CD1c-positive myeloid dendritic cell (primary cell): ENCODE data around the gene F13B.
"Not testable (repeated sequence)": the region's sequence is repeated elsewhere in the genome, so short reads cannot be mapped to it uniquely, and the experiment has no call there.

ENCODE experiments used
- DNase-seq: peaks from one replicate; pipeline ENCODE4 v3.0.0-alpha.2; 2016; ENCODE audit errors: extremely low spot score

The F13B gene, protein sequence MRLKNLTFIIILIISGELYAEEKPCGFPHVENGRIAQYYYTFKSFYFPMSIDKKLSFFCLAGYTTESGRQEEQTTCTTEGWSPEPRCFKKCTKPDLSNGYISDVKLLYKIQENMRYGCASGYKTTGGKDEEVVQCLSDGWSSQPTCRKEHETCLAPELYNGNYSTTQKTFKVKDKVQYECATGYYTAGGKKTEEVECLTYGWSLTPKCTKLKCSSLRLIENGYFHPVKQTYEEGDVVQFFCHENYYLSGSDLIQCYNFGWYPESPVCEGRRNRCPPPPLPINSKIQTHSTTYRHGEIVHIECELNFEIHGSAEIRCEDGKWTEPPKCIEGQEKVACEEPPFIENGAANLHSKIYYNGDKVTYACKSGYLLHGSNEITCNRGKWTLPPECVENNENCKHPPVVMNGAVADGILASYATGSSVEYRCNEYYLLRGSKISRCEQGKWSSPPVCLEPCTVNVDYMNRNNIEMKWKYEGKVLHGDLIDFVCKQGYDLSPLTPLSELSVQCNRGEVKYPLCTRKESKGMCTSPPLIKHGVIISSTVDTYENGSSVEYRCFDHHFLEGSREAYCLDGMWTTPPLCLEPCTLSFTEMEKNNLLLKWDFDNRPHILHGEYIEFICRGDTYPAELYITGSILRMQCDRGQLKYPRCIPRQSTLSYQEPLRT

DNA sequence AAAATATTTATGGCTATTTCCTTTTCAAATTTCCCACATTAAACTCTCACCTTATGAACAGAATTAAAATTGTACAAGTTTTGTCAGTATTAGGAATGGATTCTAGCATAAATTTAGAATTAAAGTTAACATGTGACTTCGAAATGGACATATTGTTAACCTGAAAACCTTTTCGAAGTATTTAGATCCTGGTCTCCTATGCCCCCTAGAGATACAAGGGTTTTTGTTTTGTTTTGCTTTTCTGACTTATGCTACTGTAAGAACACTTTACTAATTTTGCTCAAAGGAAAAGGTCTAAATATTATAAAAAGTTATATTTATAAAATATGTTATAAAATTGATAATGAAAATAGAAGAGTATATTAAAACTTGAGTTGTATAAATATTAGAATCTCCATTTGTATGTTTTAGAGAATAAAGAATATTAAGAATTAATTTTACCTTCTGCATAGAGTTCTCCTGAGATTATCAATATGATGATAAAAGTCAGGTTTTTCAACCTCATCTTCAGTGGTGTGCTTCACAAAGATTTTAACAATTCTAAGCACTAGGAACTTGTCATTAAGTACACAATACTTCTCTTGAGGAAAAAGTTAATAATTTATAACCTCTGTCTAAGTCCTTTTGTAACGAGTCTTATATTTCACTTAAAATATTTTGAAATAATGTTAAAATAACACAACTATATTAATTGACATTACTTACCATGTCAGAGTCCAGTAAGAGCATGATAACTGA, at the start of gene F13B:
F13B (minus strand) TSS at position 542 of the 738 bp plus-strand sequence; CDS start at position 505, 37 bp downstream.
- DNase-seq: no peak

DNA sequence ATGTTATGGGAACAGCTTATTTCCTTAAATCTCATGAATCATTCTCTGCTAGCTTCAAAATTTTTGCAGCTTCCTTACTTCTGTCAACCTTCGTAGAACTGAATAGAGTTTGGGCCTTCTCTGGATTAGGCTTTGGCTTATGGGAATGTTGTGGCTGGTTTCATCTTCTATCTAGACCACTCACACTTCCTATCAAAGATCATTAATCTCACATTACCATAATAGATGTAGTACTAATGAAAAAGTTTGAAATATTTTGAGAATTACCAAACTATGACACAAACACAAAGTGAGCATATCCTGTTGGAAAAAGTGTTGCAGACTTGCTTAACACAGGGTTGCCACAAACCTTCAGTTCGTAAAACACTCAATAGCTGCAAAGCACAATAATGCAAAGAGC, 49.1 kb upstream of the F13B start:
- no peak for DNase-seq

DNA sequence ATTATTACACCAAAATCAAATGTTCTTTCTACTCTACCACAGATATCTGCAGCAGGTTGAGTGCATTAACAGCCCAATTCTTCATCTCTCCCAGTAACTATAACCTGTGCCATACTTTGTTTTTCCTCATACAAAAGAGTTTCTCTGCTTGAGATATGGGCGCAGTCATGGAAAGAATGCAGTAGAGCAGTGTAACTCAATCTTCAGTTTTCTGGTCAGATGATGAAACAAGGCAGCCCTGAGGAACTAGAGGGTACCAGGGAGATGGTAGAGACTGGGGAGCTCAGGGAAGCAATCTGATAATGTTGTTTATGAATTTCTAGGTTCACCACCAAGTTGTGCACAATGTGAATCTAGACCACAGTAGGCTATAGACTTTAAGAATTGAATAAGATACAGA, 39.8 kb upstream of the F13B start:
- no peak for DNase-seq

DNA sequence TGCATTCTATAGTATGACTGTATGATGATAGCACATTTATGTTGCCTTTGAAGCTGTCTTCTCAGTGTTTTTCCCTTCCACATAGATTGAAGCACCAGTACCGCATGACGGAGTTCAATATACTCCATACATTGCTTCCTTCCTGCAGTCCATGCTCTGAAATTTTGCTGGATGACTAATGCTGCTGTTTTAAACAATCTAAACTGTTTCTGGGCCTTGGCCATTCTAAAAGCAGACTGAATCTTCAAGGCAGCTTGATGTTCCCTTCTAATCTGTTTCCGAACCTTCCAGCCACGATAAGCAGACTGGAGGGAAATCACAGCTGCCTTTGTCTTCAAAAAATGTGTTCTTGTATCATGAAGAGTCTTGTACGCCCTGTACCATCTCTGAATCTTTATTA, 36.2 kb upstream of the F13B start:
- DNase-seq: no peak

DNA sequence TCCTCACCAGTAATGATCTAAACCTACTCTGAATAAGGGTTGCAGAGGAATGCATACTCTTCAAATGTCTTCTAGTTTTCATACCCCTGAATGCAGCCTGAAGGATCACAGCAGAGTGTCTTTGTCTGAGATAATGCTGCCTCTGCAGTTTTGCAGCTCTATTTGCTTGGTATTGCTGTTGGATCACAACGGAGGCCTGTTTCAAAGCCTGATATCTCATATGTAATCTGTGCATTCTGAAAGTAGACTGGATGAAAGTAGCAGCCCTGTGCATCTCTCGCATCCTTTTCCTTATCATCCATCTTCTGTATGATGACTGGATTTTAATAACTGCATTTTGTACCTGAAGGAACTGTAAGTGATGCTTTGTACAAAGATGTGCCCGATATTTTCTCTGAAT, 34.9 kb upstream of the F13B start:
- DNase-seq: no peak

DNA sequence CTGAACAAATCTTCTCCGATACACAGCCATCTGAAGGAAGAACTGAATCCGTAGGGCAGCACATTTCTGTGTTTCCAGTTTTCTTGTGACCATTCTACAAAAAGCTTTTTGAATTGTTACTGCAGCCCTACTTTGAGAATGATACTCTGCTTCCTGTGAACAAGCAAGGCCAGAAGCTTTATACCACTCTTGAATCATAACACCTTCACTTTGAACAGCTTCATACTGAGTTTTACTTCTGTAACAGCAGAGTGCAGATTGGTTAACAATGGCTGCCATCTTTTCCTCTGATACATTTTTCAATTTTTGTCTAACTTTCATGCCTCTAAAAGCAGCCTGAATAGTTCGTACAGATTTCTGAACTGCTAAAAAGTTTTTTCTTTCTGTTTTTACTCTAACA, 33.6 kb upstream of the F13B start:
- DNase-seq: no peak

DNA sequence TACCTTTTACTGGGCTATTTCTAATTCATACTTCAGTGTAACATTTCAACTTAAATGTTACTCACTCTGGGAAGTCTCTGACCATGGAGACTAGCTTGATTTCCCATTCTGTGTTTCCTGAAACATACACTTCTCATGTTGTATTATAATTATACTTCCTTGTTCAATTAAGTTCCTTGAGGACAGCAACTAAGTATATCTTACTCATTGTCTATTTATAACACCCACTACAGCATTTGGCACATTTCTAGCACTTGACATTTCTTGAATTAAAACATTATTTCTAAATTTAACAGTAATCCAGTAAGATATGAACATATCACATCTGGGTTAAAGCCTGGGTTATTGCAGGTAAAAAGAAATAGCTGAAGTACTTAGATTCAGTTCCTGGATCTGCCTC, 32.4 kb upstream of the F13B start:
- DNase-seq: no peak

DNA sequence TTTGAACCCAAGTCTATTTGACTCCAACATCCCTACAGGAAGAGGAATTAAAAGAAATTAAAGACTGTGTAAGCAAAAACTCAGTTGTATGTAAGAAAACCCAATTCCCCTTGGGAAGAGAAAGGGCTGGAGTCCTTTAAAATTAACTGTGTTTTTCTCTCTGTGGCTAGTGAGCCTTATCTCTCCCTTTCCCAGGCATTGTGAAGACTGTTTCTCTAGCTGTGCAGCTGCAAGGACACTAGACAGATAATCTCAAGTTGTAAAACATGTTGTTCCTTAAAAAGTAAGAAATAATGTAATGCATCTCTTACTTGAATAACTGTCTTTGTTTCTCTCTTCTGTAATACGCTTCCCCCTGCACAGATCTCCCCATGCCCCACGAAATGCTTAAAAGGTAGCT, 29.9 kb upstream of the F13B start:
- DNase-seq: not testable (repeated sequence)

DNA sequence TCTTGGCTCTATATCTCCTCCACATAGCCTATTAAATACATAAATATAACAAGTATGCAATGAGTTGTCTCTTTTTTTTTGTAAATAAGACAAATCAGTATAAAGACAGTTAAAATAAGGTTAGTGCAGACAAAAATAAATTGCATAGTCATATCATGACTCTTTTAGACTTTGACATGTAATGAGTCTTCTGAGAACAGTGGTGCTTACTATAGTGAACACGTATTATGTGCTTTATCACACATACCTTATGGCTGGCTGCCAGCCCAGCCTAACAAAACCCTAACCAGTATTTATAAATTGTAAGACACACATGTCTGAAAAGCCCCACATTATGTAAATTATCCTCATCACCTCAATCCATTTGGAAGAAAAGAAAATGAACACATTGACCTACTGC, 29.1 kb upstream of the F13B start:
- DNase-seq: no peak

DNA sequence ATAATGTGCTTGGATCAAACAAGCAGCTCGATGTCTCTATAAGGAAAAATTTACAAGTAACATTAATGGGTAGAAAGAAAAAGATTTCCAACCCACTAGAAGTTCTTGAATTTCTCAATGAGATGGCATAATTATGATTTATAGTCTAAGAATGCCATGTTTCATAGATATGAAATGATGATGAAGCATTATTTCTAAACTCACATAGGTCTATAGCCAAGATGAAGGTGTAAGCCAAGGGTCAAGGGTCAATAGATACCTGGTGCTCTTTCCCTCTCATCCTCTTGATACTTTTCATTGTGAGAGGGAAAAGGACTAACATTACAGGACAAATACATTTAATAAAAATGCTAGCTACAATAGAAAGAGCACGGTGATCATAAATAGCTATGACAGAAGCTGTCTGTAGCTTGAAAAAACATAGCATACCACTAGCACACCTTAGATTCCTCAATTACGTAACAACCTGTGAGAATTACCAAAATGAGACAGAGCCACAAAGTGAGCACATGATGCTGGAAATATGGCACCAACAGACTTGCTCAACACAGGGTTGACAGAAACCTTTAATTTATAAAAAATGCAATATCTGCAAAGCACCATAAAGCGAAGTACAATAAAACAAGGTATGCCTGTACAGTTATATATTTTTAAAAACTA, 26.3 kb upstream of the F13B start:
- no peak for DNase-seq

DNA sequence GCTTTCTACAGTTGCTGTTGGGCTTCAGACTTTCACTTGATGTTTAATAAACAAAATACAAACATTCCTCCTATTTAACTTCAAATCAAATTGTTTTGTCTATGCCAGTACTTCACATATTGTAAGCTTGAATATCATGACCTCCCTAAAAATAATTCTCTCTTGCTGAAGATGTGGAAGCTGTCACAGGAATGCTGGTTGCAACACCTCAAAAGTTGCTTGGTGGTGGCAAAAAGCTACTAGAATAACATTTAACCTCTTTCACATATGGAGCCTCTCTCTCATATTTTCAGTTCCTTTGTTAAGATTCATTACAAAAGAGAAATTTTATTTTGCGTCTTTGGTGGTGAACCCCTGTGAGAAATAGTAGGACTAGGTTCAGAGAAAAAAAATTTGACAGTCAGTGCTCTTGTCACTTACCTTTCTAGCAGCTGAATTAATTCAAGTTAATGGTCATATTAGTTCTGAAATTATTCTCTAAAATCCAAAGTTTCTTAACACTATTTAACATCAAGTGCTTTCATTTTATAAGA, 25.5 kb upstream of the F13B start:
- no peak for DNase-seq

DNA sequence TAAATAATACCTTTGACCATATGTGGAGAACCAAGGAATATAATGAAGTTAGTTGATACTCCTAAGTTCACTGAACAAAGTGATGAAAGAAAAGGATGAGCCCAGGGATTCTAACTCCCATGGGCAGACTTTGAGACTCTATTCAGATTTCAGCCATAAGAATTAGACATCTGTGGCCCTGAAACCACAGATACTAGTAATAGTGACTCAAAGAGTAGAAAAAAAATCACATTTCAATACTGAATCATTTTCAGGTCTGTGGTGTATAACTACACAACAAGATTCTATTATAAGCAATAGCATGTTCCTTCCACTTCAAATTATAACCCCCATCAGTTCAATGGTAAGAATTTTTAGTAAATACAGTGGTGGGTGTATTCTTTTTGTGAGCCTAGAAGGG, 16.4 kb upstream of the F13B start:
- no peak for DNase-seq

DNA sequence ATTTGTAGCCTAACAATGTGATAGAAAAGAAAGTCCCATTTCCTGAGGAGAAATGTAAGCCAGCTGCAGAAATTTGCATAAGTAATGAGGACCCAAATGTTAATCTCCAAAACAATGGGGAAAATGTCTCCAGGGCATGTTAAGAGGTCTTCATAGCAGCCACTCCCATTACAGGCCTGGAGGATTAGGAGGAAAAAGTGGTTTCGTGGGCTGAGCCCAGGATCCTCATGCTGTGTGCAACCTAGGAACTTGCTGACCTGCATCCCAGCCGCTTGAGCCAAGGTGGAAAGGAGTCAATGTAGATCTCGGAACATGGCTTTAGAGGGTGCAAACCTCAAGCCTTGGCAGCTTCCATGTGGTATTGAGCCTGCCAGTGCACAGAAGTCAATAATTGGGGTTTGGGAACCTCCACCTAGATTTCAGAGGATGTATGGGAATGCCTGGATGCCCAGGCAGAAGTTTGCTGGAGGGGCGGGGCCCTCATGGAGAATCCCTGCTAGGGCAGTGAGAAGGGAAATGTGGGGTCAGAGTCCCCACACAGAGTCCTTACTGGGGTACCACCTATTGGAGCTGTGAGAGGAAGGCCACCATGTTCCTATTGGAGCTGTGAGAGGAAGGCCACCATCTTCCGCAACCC, 14.2 kb upstream of the F13B start:
- DNase-seq: no peak

DNA sequence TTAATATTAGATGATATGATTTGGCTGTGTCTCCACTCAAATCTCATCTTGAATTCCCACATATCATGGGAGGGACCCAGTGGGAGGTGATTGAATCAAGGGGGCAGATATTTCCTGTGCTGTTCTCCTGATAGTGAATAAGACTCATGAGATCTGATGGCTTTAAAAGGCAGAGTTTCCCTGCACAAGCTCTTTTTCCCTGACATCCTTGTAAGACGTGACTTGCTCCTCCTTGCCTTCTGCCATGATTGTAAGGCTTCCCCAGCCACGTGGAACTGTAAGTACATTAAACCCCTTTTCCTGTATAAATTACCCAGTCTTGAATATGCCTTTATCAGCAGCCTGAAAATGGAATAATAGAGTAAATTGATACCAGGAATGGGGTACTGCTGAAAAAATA, 13.3 kb upstream of the F13B start:
- no peak for DNase-seq

DNA sequence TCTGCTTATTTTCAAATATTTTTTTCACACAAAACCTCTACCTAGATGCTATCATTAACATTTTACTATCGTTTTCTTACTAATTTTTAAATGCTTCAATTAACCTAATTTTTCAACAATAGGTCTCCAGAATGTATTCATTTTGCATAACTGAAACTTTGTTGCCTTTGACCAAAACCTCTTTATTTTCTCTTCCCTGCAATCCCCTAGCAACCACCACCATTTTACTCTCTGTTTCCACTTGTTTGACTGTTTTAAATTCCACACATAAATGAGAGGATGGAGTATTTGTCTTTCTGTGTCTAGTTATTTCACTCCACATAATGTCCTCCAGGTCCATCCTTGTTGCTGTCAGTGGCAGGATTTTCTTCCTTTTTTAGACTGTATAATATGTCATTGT, 9.5 kb upstream of the F13B start:
- no peak for DNase-seq

DNA sequence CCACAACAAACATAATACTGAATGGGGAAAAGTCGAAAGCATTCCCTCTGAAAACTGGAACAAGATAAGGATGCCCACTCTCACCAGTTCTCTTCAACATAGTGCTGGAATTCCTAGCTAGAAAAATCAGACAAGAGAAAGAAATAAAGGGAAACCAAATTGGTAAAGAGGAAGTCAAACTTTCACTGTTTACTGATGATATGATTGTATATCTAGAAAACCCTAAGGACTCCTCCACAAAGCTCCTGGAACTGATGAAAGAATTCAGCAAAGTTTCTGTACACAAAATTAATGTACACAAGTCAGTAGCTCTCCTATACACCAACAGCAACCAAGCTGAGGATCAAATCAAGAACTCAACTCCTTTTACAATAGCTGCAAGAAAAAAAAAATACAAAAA, 6.9 kb upstream of the F13B start:
- no peak for DNase-seq

DNA sequence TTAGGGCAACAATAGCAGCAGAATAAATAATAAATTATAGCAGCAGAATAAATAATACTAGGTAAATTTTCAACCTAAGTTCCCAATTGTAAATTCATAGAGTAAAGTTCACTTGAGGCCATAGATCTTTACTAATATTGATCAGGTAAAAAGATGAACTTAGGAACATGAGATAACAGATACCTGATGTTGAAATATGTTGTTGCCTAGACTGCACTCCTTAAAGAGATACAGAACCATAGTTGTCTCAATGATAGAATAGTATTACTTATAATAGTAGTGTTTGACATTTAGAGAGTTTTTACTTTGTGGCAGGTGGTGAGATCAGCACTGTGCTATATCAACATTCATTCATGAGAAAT, 378 bp upstream of the F13B start:
- DNase-seq: no peak

DNA sequence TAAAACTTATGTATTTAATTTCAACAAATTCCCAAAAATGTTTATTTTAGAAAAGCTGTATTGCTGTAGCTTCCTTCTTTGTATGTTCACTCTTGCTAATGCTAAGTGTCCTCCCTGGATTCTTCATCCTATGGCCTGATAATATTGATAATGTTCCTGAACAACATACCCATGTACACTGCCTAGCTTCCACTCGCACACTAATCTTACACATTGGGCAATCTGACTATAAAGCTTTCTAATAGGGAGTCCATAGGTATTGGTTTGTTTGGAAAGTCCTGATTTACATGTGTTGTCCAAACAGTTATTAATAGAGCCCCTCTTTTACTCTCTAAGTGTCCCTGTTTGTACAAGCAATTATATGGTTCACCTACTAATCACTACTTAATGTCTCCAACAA, 783 bp downstream of the F13B start:
- no peak for DNase-seq

DNA sequence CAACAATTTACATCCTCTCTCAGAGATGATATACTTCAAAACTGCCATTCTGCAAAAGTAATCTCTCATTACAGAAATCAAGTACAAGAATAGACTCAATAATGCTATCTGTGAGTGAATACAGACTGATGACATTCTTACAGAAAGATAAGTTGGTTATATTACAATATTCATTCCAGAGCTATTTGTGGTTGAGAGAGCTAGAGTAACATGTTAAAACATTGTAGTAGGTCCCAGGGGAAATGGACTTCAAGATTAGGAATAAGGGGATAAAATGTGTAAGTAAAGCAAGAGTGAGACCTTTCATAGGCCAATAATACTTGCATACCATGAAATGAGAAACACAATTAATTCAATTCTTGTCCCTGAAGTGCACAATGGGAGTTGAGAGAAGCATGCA, 1.5 kb downstream of the F13B start:
- no peak for DNase-seq

DNA sequence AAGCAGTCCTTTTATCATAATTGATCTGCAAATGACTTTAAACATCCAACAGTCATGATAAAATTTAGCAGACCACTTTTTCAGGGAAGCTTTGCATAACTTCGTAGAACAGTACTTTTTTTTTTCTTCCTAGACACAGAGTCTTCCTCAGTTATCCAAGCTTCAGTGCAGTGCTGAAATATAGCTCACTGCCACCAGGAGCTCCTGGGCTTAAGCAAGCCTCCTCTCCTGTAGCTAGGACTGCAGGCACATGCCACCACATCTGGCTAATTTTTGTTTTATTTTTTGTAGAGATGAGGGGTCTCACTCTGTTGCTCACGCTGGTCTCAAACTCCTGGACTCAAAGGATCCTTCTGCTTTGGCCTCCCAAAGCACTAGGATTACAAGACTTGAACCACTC, 3.8 kb downstream of the F13B start:
- no peak for DNase-seq

DNA sequence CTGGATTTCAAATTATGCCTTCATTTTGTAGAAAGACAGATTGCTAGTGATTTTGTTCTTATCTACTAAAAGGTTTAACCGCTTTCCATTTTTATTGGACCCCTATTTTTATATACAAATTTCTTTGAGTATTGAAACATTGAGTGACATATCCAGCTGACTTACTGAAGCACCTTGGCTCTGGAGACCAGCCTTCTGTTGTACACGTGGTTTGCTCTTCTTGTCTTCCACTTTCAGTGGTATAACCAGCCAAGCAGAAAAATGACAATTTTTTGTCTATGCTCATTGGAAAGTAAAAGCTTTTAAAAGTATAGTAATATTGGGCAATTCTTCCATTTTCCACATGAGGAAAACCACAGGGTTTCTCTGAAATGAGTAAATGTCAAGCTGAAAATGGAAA, 4.4 kb downstream of the F13B start:
- no peak for DNase-seq

DNA sequence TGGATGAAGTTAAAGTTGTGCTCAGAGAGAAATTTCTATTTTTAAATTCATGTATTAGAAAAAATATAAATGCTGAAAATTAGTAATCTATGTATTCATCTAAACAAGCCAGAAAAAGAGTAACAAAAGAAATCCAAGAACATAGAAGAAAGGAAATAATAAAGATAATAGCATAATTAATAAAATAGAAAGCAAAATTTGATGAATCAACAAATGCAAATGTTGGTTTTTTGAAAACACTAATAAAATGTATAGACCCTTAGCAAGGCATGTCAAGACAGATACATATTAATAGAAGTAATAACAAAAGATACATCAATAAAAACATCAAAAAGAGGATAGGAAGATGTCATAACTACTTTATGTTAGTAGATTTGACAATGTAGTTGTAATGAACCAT, 18.0 kb downstream of the F13B start:
- DNase-seq: no peak
